ENCODE data around the gene TBC1D1. TPM values are rescaled to one million over a fixed set of nuclear protein-coding genes. Genes with fewer than 3 reads are reported as not detected.

Gene TBC1D1
- total RNA-seq, 1 experiment from 2014 or later, result 42.6 TPM

DNA sequence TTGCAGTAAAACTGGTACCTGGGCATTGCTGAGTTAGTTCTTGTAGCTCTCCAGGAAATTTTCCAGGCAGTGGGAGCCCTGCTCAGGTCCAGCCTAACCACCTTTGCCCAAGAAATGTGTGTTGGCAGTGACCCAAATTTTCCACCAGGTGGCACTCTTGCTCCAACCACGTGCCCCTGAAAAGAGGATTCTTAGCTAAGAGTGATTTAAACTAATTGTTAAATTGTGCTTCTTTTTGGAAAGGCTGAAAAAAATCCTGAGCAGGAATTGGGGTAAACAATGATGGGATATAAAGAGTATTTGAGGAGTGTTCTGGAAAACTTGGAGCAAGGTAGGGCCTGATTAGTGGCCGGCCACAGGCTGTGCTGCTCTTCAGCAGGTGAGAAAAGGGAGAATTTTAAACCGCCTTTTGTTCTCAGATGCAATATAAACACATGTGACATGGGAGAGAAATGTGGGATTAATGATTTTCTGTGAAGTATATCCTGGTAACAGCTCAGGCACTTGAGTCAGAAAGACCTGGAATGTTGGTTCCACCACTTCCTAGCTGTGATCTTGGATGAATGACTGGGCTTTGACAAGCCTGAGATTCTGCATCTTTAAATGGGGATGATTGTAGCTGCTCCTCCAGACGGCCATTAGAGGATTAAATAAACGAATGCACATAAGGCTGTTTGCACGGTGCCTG lies 288.9 kb downstream of the TBC1D1 start:
- POLR2A ChIA-PET (ENCODE audit: low non-redundant PET), result no interaction called here
- no TSS peak for BruUV-seq (replicated peaks)
- no peaks in the 10 kb centered on the region for H3K4me1 ChIP-seq (ENCODE audit: insufficient read depth, low read length, poor library complexity, severe bottlenecking)
- H3K27me3 ChIP-seq (replicated peaks; ENCODE audit: insufficient read depth, low read depth, low read length, poor library complexity), result no peaks in the 10 kb centered on the region
- intact Hi-C loops (cut with micrococcal nuclease; ENCODE audit: unreplicated experiment), result loop anchor here (1.0 to 5.0 kb wide), 5 partner anchors 118 to 603 kb away; partner anchors contain the start of gene TLR10
- DNase-seq (ENCODE audit: low spot score), result peak; percentile 77
- TF ChIP-seq, protein P1, sequence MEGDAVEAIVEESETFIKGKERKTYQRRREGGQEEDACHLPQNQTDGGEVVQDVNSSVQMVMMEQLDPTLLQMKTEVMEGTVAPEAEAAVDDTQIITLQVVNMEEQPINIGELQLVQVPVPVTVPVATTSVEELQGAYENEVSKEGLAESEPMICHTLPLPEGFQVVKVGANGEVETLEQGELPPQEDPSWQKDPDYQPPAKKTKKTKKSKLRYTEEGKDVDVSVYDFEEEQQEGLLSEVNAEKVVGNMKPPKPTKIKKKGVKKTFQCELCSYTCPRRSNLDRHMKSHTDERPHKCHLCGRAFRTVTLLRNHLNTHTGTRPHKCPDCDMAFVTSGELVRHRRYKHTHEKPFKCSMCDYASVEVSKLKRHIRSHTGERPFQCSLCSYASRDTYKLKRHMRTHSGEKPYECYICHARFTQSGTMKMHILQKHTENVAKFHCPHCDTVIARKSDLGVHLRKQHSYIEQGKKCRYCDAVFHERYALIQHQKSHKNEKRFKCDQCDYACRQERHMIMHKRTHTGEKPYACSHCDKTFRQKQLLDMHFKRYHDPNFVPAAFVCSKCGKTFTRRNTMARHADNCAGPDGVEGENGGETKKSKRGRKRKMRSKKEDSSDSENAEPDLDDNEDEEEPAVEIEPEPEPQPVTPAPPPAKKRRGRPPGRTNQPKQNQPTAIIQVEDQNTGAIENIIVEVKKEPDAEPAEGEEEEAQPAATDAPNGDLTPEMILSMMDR (conservative IDR thresholded peaks at IDR 0.05; ENCODE audit: low read depth, low read length), result peak; percentile 90
- no peak for TF ChIP-seq EZH2 (IDR thresholded peaks at IDR 0.05; ENCODE audit: borderline replicate concordance, low read depth, low read length, poor library complexity, severe bottlenecking)
- no peak overlapping the region for H3K27ac ChIP-seq (ENCODE audit: low read depth, low read length, poor library complexity, severe bottlenecking)
- CTCF ChIA-PET, result interaction anchor here (0.6 to 1.8 kb wide), 5 partner anchors 64 to 955 kb away, joined by 3 to 33 read pairs (median 11); partner anchors contain the start of gene TLR10
- no peaks in the 10 kb centered on the region for H3K9me3 ChIP-seq (ENCODE audit: low read depth, low read length, poor library complexity, severe bottlenecking)
- no peak overlapping the region for H3K4me3 ChIP-seq (ENCODE audit: low read depth, low read length, poor library complexity, severe bottlenecking)
- no peaks in the 10 kb centered on the region for H3K36me3 ChIP-seq (ENCODE audit: insufficient read depth, low read length, poor library complexity, severe bottlenecking)

DNA sequence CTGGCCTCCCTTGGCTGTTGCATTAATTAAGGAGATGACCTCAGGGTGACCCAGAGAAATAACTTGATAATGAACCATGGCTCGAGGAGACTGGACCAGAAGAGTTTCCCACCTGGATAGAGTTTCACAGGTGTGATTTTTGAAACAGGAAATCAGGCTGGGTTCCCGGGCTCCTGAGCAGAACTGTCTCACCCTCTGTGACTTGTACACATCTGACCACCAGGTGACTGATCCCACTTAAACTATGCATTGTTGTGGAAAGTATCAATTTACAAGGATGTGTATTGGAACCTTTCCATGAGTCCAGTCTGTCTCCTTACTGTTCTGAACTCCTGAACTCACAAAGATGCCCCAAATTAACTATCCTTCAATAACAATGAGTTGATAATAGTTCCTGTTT lies 289.6 kb downstream of the TBC1D1 start:
- H3K36me3 ChIP-seq (ENCODE audit: insufficient read depth, low read length, poor library complexity, severe bottlenecking), result no peaks in the 10 kb centered on the region
- intact Hi-C loops (cut with micrococcal nuclease; ENCODE audit: unreplicated experiment), result loop anchor here (2.0 kb wide), 1 partner anchor 602 kb away; the partner anchor contains the start of gene TLR10
- H3K4me3 ChIP-seq (ENCODE audit: low read depth, low read length, poor library complexity, severe bottlenecking), result no peak overlapping the region
- H3K4me1 ChIP-seq (ENCODE audit: insufficient read depth, low read length, poor library complexity, severe bottlenecking), result no peaks in the 10 kb centered on the region
- no peak overlapping the region for H3K27ac ChIP-seq (ENCODE audit: low read depth, low read length, poor library complexity, severe bottlenecking)
- H3K9me3 ChIP-seq (ENCODE audit: low read depth, low read length, poor library complexity, severe bottlenecking), result no peaks in the 10 kb centered on the region
- no peak for DNase-seq (ENCODE audit: low spot score)
- TF ChIP-seq, protein P1 (conservative IDR thresholded peaks at IDR 0.05; ENCODE audit: low read depth, low read length), result no peak
- no peak for TF ChIP-seq EZH2 (IDR thresholded peaks at IDR 0.05; ENCODE audit: borderline replicate concordance, low read depth, low read length, poor library complexity, severe bottlenecking)
- ChIA-PET POLR2A (ENCODE audit: low non-redundant PET) (no interaction called here), CTCF (interaction anchor here (1.4 to 1.6 kb wide), 2 partner anchors 495 to 602 kb away, joined by 4 to 18 read pairs; partner anchors contain the start of gene TLR10)
- H3K27me3 ChIP-seq (replicated peaks; ENCODE audit: insufficient read depth, low read depth, low read length, poor library complexity), result no peaks in the 10 kb centered on the region
- no TSS peak for BruUV-seq (replicated peaks)

DNA sequence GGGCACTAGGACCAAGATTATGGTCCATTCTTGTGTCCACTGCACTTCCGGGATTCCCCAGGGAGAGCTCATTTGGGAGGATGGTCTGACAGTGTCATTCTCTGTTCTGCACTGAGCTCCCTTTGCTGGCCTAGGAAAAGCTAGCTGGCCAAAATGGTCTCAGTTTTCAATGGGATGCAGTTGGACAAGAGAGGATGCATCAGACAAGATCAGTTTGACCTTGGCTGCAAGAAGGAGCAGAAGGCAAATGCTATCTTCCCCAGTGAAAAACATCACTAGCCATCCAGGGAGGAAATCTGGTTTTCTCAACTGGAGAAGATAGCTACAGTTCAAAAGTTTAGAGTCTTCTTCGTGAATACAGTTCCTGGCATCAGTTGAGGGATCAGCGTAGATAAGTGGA lies 290.4 kb downstream of the TBC1D1 start:
- H3K9me3 ChIP-seq (ENCODE audit: low read depth, low read length, poor library complexity, severe bottlenecking), result no peaks in the 10 kb centered on the region
- TF ChIP-seq, protein P1 (conservative IDR thresholded peaks at IDR 0.05; ENCODE audit: low read depth, low read length), result no peak
- TF ChIP-seq EZH2 (IDR thresholded peaks at IDR 0.05; ENCODE audit: borderline replicate concordance, low read depth, low read length, poor library complexity, severe bottlenecking), result no peak
- no TSS peak for BruUV-seq (replicated peaks)
- no peaks in the 10 kb centered on the region for H3K36me3 ChIP-seq (ENCODE audit: insufficient read depth, low read length, poor library complexity, severe bottlenecking)
- H3K4me3 ChIP-seq (ENCODE audit: low read depth, low read length, poor library complexity, severe bottlenecking), result no peak overlapping the region
- H3K4me1 ChIP-seq (ENCODE audit: insufficient read depth, low read length, poor library complexity, severe bottlenecking), result no peaks in the 10 kb centered on the region
- no peaks in the 10 kb centered on the region for H3K27me3 ChIP-seq (replicated peaks; ENCODE audit: insufficient read depth, low read depth, low read length, poor library complexity)
- intact Hi-C loops (cut with micrococcal nuclease; ENCODE audit: unreplicated experiment), result loop anchor here (2.0 kb wide), 1 partner anchor 602 kb away; the partner anchor contains the start of gene TLR10
- ChIA-PET CTCF (interaction anchor here (1.4 kb wide), 1 partner anchor 494 kb away, joined by 4 read pairs; no protein-coding TSS in a partner anchor), POLR2A (ENCODE audit: low non-redundant PET) (no interaction called here)
- H3K27ac ChIP-seq (ENCODE audit: low read depth, low read length, poor library complexity, severe bottlenecking), result no peak overlapping the region
- DNase-seq (ENCODE audit: low spot score), result no peak
